Neural cell (in vitro differentiated cells): ENCODE results near the gene SMARCD1. TPM values are rescaled to one million over a fixed set of nuclear protein-coding genes. Genes with fewer than 3 reads are reported as not detected.
"Not testable (repeated sequence)": the region's sequence is repeated elsewhere in the genome, so short reads cannot be mapped to it uniquely, and the experiment has no call there.

Experiments used
- H2AFZ ChIP-seq: fragments of 200-600, 300-800 bp; sonication (generic), shearing (Covaris generic); 2 replicates; pipeline ENCODE4 v1.6.0; 2014; ENCODE audit warnings: low read depth, mild to moderate bottlenecking, antibody characterized with exemption, low read length, moderate library complexity
- H3F3A ChIP-seq: fragments of 200-600 bp; shearing (Covaris generic); 2 replicates; pipeline ENCODE4 v1.6.1; 2016; ENCODE audit warnings: mild to moderate bottlenecking, moderate library complexity, mixed read lengths, antibody characterized with exemption, low read length; ENCODE audit not compliant: insufficient read depth, poor library complexity, severe bottlenecking
- H3K27ac ChIP-seq: fragments of 200-600, 300-800 bp; sonication (generic), shearing (Covaris generic); 2 replicates; pipeline ENCODE4 v1.5.1; 2014; ENCODE audit warnings: mild to moderate bottlenecking, low read length, moderate library complexity
- H3K27me3 ChIP-seq: fragments of 300-800, 200-600 bp; sonication (generic), shearing (Covaris generic); 2 replicates; pipeline ENCODE4 v1.6.0; 2014; ENCODE audit warnings: mild to moderate bottlenecking, low read depth, low read length, moderate library complexity; ENCODE audit not compliant: insufficient read depth
- H3K36me3 ChIP-seq: fragments of 300-800, 200-600 bp; sonication (generic), shearing (Covaris generic); 2 replicates; pipeline ENCODE4 v1.5.1; 2014; ENCODE audit warnings: mild to moderate bottlenecking, antibody characterized with exemption, low read length, moderate library complexity; ENCODE audit not compliant: insufficient read depth
- H3K4me2 ChIP-seq: fragments of 300-800, 200-600 bp; sonication (generic), shearing (Covaris generic); 2 replicates; pipeline ENCODE4 v1.6.0; 2014; ENCODE audit warnings: mild to moderate bottlenecking, low read length
- H3K4me3 ChIP-seq: fragments of 300-800, 200-600 bp; sonication (generic), shearing (Covaris generic); 2 replicates; pipeline ENCODE4 v1.5.1; 2014; ENCODE audit warnings: mild to moderate bottlenecking, low read length, moderate library complexity
- H3K79me2 ChIP-seq: fragments of 200-600 bp; shearing (Covaris generic); replicated peaks from 2 replicates; pipeline ENCODE4 v1.6.0; 2014; ENCODE audit warnings: mild to moderate bottlenecking, low read length, moderate library complexity; ENCODE audit not compliant: insufficient read depth
- H3K9ac ChIP-seq: fragments of 300-800, 200-600 bp; sonication (generic), shearing (Covaris generic); 2 replicates; pipeline ENCODE4 v1.6.1; 2016; ENCODE audit warnings: mild to moderate bottlenecking, low read length, mixed read lengths
- H3K9me2 ChIP-seq: fragments of 200-600 bp; shearing (Covaris generic); 2 replicates; pipeline ENCODE4 v1.6.1; 2016; ENCODE audit warnings: mild to moderate bottlenecking, low read length, mixed read lengths; ENCODE audit not compliant: insufficient read depth
- H3K9me3 ChIP-seq: fragments of 200-600, 300-800 bp; sonication (generic), shearing (Covaris generic); 2 replicates; pipeline ENCODE4 v1.6.1; 2016; ENCODE audit warnings: mild to moderate bottlenecking, mixed run types, low read length, moderate library complexity, mixed read lengths
- H4K20me1 ChIP-seq: fragments of 200-600 bp; shearing (Covaris generic); 2 replicates; pipeline ENCODE4 v1.6.1; 2016; ENCODE audit warnings: mild to moderate bottlenecking, mixed run types; ENCODE audit not compliant: insufficient read depth
- EP300 ChIP-seq: fragments of 450-650 bp; conservative IDR thresholded peaks from 2 replicates; pipeline ENCODE4 v1.6.1; 2014; ENCODE audit warnings: antibody characterized with exemption, mild to moderate bottlenecking, moderate library complexity; ENCODE audit not compliant: poor library complexity, severe bottlenecking
- EZH2 ChIP-seq: fragments of 200-600, 300-800 bp; shearing (Covaris generic), sonication (generic); IDR thresholded peaks from 2 replicates; pipeline ENCODE4 v1.6.1; 2014; ENCODE audit warnings: antibody characterized with exemption, low read length, borderline replicate concordance, mild to moderate bottlenecking; ENCODE audit not compliant: insufficient read depth, poor library complexity, severe bottlenecking
- MXI1 ChIP-seq: fragments of 450-650 bp; conservative IDR thresholded peaks from 2 replicates; pipeline ENCODE4 v1.6.1; 2014; ENCODE audit warnings: antibody characterized with exemption, mild to moderate bottlenecking; ENCODE audit not compliant: poor library complexity, severe bottlenecking
- POLR2AphosphoS5 ChIP-seq: IDR thresholded peaks from 2 replicates; pipeline ENCODE4 v1.6.1; 2012
- RAD21 ChIP-seq: fragments of 450-650 bp; conservative IDR thresholded peaks from 2 replicates; pipeline ENCODE4 v1.6.1; 2014; ENCODE audit warnings: antibody characterized with exemption, mild to moderate bottlenecking, moderate library complexity
- SMC3 ChIP-seq: fragments of 450-650 bp; conservative IDR thresholded peaks from 2 replicates; pipeline ENCODE4 v1.6.1; 2014; ENCODE audit warnings: antibody characterized with exemption, mild to moderate bottlenecking, moderate library complexity; ENCODE audit not compliant: poor library complexity
- TAF1 ChIP-seq: IDR thresholded peaks from 2 replicates; pipeline ENCODE4 v1.6.1; 2012; ENCODE audit warnings: low read depth
- polyA plus RNA-seq: library from polyadenylated mRNA; depleted of rRNA; stranded (reverse); fragments of >200 nt; gene quantifications from 2 replicates; pipeline ENCODE4 v1.2.3, GENCODE V29; 2014
- TF ChIP-seq, protein P1 (sequence below): IDR thresholded peaks from 2 replicates; pipeline ENCODE4 v1.6.1; 2012; ENCODE audit warnings: borderline replicate concordance
- TF ChIP-seq, protein P2 (sequence below): fragments of 450-650 bp; IDR thresholded peaks from 2 replicates; pipeline ENCODE4 v1.5.1; 2014; ENCODE audit warnings: antibody characterized with exemption, mild to moderate bottlenecking, moderate library complexity; ENCODE audit not compliant: poor library complexity, severe bottlenecking

The SMARCD1 gene
- polyA plus RNA-seq, 1 donor from 2014 or later: 90.9 TPM

DNA sequence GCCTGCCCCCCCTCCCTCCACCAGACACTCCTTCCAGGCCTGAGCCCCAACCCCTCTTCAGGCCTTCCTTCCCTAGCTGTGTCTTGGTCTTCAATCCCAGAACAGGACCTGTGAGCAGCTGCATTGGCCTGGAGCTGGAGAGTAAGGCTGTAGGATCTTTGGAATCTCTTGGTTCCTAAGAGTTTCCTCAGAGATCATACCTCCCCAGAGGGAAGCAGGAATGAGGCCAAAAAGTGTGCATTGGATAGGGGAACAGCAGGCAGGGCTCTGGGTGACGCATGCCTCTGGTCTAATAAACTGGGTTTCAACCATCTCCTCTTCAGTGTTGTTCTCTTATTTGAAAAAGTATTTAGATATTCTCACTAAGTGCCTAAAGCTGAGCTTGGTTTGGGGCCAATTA lies 1.8 kb upstream of the SMARCD1 start:
- Histone ChIP-seq H3K79me2 (peaks cover 7% of the 10 kb centered on the region), H3K36me3 (no peaks in the 10 kb centered on the region), H3K4me2 (no peak overlapping the region), H3K27me3 (no peaks in the 10 kb centered on the region), H3K27ac (no peak overlapping the region), H3K9me3 (no peaks in the 10 kb centered on the region), H3F3A (peaks cover 4% of the 10 kb centered on the region), H2AFZ (no peak overlapping the region), H3K9ac (no peak overlapping the region), H3K9me2 (no peaks in the 10 kb centered on the region), H4K20me1 (no peaks in the 10 kb centered on the region), H3K4me3 (no peak overlapping the region)
- TF ChIP-seq SMC3: no peak
- TF ChIP-seq EP300: no peak
- no peak for TF ChIP-seq RAD21
- no peak for TF ChIP-seq MXI1
- TF ChIP-seq, protein P1, sequence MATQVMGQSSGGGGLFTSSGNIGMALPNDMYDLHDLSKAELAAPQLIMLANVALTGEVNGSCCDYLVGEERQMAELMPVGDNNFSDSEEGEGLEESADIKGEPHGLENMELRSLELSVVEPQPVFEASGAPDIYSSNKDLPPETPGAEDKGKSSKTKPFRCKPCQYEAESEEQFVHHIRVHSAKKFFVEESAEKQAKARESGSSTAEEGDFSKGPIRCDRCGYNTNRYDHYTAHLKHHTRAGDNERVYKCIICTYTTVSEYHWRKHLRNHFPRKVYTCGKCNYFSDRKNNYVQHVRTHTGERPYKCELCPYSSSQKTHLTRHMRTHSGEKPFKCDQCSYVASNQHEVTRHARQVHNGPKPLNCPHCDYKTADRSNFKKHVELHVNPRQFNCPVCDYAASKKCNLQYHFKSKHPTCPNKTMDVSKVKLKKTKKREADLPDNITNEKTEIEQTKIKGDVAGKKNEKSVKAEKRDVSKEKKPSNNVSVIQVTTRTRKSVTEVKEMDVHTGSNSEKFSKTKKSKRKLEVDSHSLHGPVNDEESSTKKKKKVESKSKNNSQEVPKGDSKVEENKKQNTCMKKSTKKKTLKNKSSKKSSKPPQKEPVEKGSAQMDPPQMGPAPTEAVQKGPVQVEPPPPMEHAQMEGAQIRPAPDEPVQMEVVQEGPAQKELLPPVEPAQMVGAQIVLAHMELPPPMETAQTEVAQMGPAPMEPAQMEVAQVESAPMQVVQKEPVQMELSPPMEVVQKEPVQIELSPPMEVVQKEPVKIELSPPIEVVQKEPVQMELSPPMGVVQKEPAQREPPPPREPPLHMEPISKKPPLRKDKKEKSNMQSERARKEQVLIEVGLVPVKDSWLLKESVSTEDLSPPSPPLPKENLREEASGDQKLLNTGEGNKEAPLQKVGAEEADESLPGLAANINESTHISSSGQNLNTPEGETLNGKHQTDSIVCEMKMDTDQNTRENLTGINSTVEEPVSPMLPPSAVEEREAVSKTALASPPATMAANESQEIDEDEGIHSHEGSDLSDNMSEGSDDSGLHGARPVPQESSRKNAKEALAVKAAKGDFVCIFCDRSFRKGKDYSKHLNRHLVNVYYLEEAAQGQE: no peak
- no peak for TF ChIP-seq EZH2
- TF ChIP-seq, protein P2, sequence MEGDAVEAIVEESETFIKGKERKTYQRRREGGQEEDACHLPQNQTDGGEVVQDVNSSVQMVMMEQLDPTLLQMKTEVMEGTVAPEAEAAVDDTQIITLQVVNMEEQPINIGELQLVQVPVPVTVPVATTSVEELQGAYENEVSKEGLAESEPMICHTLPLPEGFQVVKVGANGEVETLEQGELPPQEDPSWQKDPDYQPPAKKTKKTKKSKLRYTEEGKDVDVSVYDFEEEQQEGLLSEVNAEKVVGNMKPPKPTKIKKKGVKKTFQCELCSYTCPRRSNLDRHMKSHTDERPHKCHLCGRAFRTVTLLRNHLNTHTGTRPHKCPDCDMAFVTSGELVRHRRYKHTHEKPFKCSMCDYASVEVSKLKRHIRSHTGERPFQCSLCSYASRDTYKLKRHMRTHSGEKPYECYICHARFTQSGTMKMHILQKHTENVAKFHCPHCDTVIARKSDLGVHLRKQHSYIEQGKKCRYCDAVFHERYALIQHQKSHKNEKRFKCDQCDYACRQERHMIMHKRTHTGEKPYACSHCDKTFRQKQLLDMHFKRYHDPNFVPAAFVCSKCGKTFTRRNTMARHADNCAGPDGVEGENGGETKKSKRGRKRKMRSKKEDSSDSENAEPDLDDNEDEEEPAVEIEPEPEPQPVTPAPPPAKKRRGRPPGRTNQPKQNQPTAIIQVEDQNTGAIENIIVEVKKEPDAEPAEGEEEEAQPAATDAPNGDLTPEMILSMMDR: no peak
- no peak for TF ChIP-seq TAF1
- TF ChIP-seq POLR2AphosphoS5: no peak

DNA sequence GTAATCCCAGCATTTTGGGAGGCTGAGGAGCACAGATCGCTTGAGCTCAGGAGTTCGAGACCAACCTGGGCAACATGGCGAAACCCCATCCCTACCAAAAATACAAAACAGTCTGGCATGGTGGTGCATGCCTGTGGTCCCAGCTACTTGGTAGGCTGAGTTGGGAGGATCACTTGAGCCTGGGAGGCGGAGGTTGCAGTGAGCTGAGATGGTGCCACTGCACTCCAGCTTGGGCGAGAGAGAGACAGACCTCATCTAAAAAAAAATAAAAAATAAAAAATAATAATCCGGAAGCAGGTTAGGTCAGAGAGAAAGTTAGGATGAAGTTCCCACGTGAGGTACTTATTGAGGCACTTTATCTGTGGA lies 750 bp upstream of the SMARCD1 start:
- H3F3A ChIP-seq, H3K9me2 ChIP-seq, H3K36me3 ChIP-seq, H4K20me1 ChIP-seq, H3K9me3 ChIP-seq, H3K27me3 ChIP-seq: not testable (repeated sequence)
- H3K4me2 ChIP-seq: peak overlapping the region; percentile 65
- H3K79me2 ChIP-seq: peaks cover 15% of the 10 kb centered on the region
- peak overlapping the region; percentile 91 for H3K9ac ChIP-seq
- H2AFZ ChIP-seq: peak overlapping the region; percentile 52
- peak overlapping the region; percentile 90 for H3K27ac ChIP-seq
- H3K4me3 ChIP-seq: peak overlapping the region; percentile 90

DNA sequence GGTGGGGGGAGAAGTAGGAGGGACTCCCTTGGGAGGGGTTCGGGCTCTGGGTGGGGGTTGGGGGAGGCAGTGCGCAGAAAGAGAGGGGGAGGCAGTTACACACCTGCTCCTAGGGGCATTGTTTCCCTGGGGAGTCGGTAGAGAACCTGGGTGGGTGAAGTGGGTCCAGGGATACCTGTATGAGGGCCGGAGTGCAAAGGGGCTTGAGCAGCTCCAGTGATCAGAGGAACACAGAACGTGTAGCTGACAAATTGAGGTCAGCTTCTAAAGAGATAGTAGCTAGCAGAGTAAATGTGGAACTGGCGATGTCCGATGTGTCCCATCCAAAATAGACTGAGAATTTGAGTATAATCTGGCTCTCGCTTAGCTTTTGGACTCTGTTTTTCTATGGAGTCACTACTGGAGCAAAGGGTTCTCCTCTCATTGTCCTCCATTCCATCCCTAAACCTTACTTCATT lies 502 bp downstream of the SMARCD1 start:
- H3K9me3 ChIP-seq: no peaks in the 10 kb centered on the region
- peak overlapping the region; percentile 69 for H2AFZ ChIP-seq
- peaks cover 15% of the 10 kb centered on the region for H3K79me2 ChIP-seq
- TF ChIP-seq, protein P2: no peak
- TF ChIP-seq RAD21 (no peak), POLR2AphosphoS5 (no peak), MXI1 (no peak), EZH2 (no peak), SMC3 (no peak), TAF1 (no peak), EP300 (no peak)
- TF ChIP-seq, protein P1: no peak
- peak overlapping the region; percentile 90 for H3K4me3 ChIP-seq
- peaks cover 3% of the 10 kb centered on the region for H3K36me3 ChIP-seq
- peak overlapping the region; percentile 71 for H3K4me2 ChIP-seq
- H3K9me2 ChIP-seq: no peaks in the 10 kb centered on the region
- H3K27me3 ChIP-seq: no peaks in the 10 kb centered on the region
- no peaks in the 10 kb centered on the region for H4K20me1 ChIP-seq
- peaks cover 4% of the 10 kb centered on the region for H3F3A ChIP-seq
- H3K9ac ChIP-seq: peak overlapping the region; percentile 91
- H3K27ac ChIP-seq: peak overlapping the region; percentile 90
